Measurements from ENCODE around the gene FBXO28. TPM values are rescaled to one million over a fixed set of nuclear protein-coding genes. Genes with fewer than 3 reads are reported as not detected.

Gene FBXO28
- total RNA-seq, 1 donor from 2014 or later, result 32.6 TPM

GRCh38 chr1:224183591-224184312 lies 69.8 kb downstream of the FBXO28 start:
- Mint-ChIP-seq H3K36me3 (ENCODE audit: low read depth, unreplicated experiment) (peaks cover 12% of the 10 kb centered on the region), H3K9me3 (ENCODE audit: unreplicated experiment) (peaks cover 3% of the 10 kb centered on the region), H3K27me3 (ENCODE audit: low read depth, unreplicated experiment) (no peaks in the 10 kb centered on the region), H3K4me3 (ENCODE audit: unreplicated experiment) (peak overlapping the region; percentile 96), H3K4me1 (ENCODE audit: low read depth, unreplicated experiment) (peaks cover 6% of the 10 kb centered on the region), H3K27ac (ENCODE audit: unreplicated experiment) (peak overlapping the region; percentile 83)
- H3K27ac ChIP-seq (ENCODE audit: low read depth, low read length), result peak overlapping the region; percentile 82
- H3K4me3 ChIP-seq (ENCODE audit: insufficient read depth, low read depth, low read length), result peak overlapping the region; percentile 80
- DNase-seq (ENCODE audit: low read depth), result peak; percentile 48
- H3K79me2 ChIP-seq (ENCODE audit: insufficient read depth, low read length), result peaks cover 56% of the 10 kb centered on the region
- peaks cover 11% of the 10 kb centered on the region for H3K4me1 ChIP-seq (ENCODE audit: insufficient read depth, low read length)
- H3K27me3 ChIP-seq (ENCODE audit: insufficient read depth, low read length), result no peaks in the 10 kb centered on the region
- H2AFZ ChIP-seq (ENCODE audit: low read depth, low read length), result peak overlapping the region; percentile 49
- H4K20me1 ChIP-seq (ENCODE audit: insufficient read depth, low read length), result peaks cover 43% of the 10 kb centered on the region
- H3K9me3 ChIP-seq (ENCODE audit: insufficient read depth, low read depth, low read length), result no peaks in the 10 kb centered on the region
- TF ChIP-seq EZH2 (IDR thresholded peaks at IDR 0.05; ENCODE audit: insufficient read depth, low read length) (no peak), CTCF (IDR thresholded peaks at IDR 0.05; ENCODE audit: insufficient read depth, low read depth, low read length) (no peak)
- peak overlapping the region; percentile 92 for H3K4me2 ChIP-seq (ENCODE audit: low read length)
- no peaks in the 10 kb centered on the region for H3K36me3 ChIP-seq (ENCODE audit: insufficient read depth, low read length)
- FAIRE-seq, result no peak
- peak overlapping the region; percentile 86 for H3K9ac ChIP-seq (ENCODE audit: low read length)

- FAIRE-seq, result no peak
- Histone ChIP-seq H4K20me1 (ENCODE audit: insufficient read depth, low read length) (peaks cover 58% of the 10 kb centered on the region), H3K36me3 (ENCODE audit: insufficient read depth, low read length) (peaks cover 8% of the 10 kb centered on the region), H3K27ac (ENCODE audit: low read depth, low read length) (no peak overlapping the region), H3K4me1 (ENCODE audit: insufficient read depth, low read length) (peaks cover 11% of the 10 kb centered on the region), H3K27me3 (ENCODE audit: insufficient read depth, low read length) (no peaks in the 10 kb centered on the region), H3K9me3 (ENCODE audit: insufficient read depth, low read depth, low read length) (no peaks in the 10 kb centered on the region), H3K79me2 (ENCODE audit: insufficient read depth, low read length) (peaks cover 71% of the 10 kb centered on the region), H3K4me3 (ENCODE audit: insufficient read depth, low read depth, low read length) (no peak overlapping the region), H3K9ac (ENCODE audit: low read length) (no peak overlapping the region), H2AFZ (ENCODE audit: low read depth, low read length) (no peak overlapping the region), H3K4me2 (ENCODE audit: low read length) (peak overlapping the region; percentile 92)
- Mint-ChIP-seq H3K27me3 (ENCODE audit: low read depth, unreplicated experiment) (no peaks in the 10 kb centered on the region), H3K36me3 (ENCODE audit: low read depth, unreplicated experiment) (peaks cover 15% of the 10 kb centered on the region), H3K4me1 (ENCODE audit: low read depth, unreplicated experiment) (peaks cover 6% of the 10 kb centered on the region), H3K4me3 (ENCODE audit: unreplicated experiment) (peak overlapping the region; percentile 96), H3K9me3 (ENCODE audit: unreplicated experiment) (peaks cover 3% of the 10 kb centered on the region), H3K27ac (ENCODE audit: unreplicated experiment) (peak overlapping the region; percentile 72)
- TF ChIP-seq EZH2 (IDR thresholded peaks at IDR 0.05; ENCODE audit: insufficient read depth, low read length), result no peak
- TF ChIP-seq CTCF (IDR thresholded peaks at IDR 0.05; ENCODE audit: insufficient read depth, low read depth, low read length), result no peak
- no peak for DNase-seq (ENCODE audit: low read depth)
Measured at GRCh38 chr1:224185208-224185607, 71.3 kb downstream of the FBXO28 start.

GRCh38 chr1:224188286-224188685 lies 74.4 kb downstream of the FBXO28 start:
- TF ChIP-seq EZH2 (IDR thresholded peaks at IDR 0.05; ENCODE audit: insufficient read depth, low read length) (no peak), CTCF (IDR thresholded peaks at IDR 0.05; ENCODE audit: insufficient read depth, low read depth, low read length) (no peak)
- FAIRE-seq (no peak), DNase-seq (ENCODE audit: low read depth) (no peak)
- no peak overlapping the region for H2AFZ ChIP-seq (ENCODE audit: low read depth, low read length)
- H3K4me3 ChIP-seq (ENCODE audit: insufficient read depth, low read depth, low read length), result no peak overlapping the region
- peaks cover 92% of the 10 kb centered on the region for H3K79me2 ChIP-seq (ENCODE audit: insufficient read depth, low read length)
- peaks cover 78% of the 10 kb centered on the region for H4K20me1 ChIP-seq (ENCODE audit: insufficient read depth, low read length)
- peaks cover 16% of the 10 kb centered on the region for H3K36me3 ChIP-seq (ENCODE audit: insufficient read depth, low read length)
- H3K4me3 Mint-ChIP-seq (ENCODE audit: unreplicated experiment), result no peak overlapping the region
- no peaks in the 10 kb centered on the region for H3K9me3 ChIP-seq (ENCODE audit: insufficient read depth, low read depth, low read length)
- peaks cover 6% of the 10 kb centered on the region for H3K4me1 Mint-ChIP-seq (ENCODE audit: low read depth, unreplicated experiment)
- H3K4me2 ChIP-seq (ENCODE audit: low read length), result no peak overlapping the region
- H3K4me1 ChIP-seq (ENCODE audit: insufficient read depth, low read length), result peaks cover 6% of the 10 kb centered on the region
- no peak overlapping the region for H3K27ac ChIP-seq (ENCODE audit: low read depth, low read length)
- peaks cover 16% of the 10 kb centered on the region for H3K36me3 Mint-ChIP-seq (ENCODE audit: low read depth, unreplicated experiment)
- no peak overlapping the region for H3K9ac ChIP-seq (ENCODE audit: low read length)
- H3K27ac Mint-ChIP-seq (ENCODE audit: unreplicated experiment), result no peak overlapping the region
- H3K9me3 Mint-ChIP-seq (ENCODE audit: unreplicated experiment), result peaks cover 3% of the 10 kb centered on the region
- H3K27me3 ChIP-seq (ENCODE audit: insufficient read depth, low read length), result no peaks in the 10 kb centered on the region
- H3K27me3 Mint-ChIP-seq (ENCODE audit: low read depth, unreplicated experiment), result no peaks in the 10 kb centered on the region

Data from astrocyte (in vitro differentiated cells and primary cell).